Measurements from ENCODE around the gene ARFIP1.

DNA sequence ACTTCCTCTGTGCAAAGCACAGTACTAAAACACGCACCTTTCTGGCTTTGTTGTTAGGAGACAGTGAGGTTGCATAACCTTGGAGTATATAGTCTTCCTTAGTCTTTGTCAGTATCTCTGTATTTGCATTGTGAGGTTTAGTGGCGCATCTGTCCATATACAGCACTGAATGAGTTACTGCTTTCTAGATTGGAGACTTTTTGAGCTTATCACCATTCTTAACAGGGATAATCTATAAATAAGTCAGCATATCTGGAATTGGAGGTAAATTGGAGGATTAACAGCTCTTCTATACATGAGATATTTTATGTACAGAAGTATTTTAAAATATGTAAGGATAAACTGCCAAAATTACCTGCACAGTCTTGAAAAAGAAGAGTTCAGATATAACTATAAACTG lies 160.7 kb downstream of the ARFIP1 start:
- TF ChIP-seq, protein P1, sequence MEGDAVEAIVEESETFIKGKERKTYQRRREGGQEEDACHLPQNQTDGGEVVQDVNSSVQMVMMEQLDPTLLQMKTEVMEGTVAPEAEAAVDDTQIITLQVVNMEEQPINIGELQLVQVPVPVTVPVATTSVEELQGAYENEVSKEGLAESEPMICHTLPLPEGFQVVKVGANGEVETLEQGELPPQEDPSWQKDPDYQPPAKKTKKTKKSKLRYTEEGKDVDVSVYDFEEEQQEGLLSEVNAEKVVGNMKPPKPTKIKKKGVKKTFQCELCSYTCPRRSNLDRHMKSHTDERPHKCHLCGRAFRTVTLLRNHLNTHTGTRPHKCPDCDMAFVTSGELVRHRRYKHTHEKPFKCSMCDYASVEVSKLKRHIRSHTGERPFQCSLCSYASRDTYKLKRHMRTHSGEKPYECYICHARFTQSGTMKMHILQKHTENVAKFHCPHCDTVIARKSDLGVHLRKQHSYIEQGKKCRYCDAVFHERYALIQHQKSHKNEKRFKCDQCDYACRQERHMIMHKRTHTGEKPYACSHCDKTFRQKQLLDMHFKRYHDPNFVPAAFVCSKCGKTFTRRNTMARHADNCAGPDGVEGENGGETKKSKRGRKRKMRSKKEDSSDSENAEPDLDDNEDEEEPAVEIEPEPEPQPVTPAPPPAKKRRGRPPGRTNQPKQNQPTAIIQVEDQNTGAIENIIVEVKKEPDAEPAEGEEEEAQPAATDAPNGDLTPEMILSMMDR (tag by site-specific recombination; IDR thresholded peaks at IDR 0.05), result no peak
- no peak for TF ChIP-seq ZNF121 (tag by site-specific recombination; IDR thresholded peaks at IDR 0.05)
- TF ChIP-seq, protein P2, sequence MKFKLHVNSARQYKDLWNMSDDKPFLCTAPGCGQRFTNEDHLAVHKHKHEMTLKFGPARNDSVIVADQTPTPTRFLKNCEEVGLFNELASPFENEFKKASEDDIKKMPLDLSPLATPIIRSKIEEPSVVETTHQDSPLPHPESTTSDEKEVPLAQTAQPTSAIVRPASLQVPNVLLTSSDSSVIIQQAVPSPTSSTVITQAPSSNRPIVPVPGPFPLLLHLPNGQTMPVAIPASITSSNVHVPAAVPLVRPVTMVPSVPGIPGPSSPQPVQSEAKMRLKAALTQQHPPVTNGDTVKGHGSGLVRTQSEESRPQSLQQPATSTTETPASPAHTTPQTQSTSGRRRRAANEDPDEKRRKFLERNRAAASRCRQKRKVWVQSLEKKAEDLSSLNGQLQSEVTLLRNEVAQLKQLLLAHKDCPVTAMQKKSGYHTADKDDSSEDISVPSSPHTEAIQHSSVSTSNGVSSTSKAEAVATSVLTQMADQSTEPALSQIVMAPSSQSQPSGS (tag by site-specific recombination; IDR thresholded peaks at IDR 0.05; ENCODE audit: low read depth), result no peak
- no peak for TF ChIP-seq ZNF701 (tag by site-specific recombination; IDR thresholded peaks at IDR 0.05)
- TF ChIP-seq SP2 (tag by site-specific recombination; IDR thresholded peaks at IDR 0.05), result no peak
- no peak for TF ChIP-seq ZNF624 (tag by site-specific recombination; IDR thresholded peaks at IDR 0.05)
- TF ChIP-seq, protein P3, sequence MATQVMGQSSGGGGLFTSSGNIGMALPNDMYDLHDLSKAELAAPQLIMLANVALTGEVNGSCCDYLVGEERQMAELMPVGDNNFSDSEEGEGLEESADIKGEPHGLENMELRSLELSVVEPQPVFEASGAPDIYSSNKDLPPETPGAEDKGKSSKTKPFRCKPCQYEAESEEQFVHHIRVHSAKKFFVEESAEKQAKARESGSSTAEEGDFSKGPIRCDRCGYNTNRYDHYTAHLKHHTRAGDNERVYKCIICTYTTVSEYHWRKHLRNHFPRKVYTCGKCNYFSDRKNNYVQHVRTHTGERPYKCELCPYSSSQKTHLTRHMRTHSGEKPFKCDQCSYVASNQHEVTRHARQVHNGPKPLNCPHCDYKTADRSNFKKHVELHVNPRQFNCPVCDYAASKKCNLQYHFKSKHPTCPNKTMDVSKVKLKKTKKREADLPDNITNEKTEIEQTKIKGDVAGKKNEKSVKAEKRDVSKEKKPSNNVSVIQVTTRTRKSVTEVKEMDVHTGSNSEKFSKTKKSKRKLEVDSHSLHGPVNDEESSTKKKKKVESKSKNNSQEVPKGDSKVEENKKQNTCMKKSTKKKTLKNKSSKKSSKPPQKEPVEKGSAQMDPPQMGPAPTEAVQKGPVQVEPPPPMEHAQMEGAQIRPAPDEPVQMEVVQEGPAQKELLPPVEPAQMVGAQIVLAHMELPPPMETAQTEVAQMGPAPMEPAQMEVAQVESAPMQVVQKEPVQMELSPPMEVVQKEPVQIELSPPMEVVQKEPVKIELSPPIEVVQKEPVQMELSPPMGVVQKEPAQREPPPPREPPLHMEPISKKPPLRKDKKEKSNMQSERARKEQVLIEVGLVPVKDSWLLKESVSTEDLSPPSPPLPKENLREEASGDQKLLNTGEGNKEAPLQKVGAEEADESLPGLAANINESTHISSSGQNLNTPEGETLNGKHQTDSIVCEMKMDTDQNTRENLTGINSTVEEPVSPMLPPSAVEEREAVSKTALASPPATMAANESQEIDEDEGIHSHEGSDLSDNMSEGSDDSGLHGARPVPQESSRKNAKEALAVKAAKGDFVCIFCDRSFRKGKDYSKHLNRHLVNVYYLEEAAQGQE (tag by site-specific recombination; IDR thresholded peaks at IDR 0.05), result no peak
- TF ChIP-seq ZNF629 (tag by site-specific recombination; IDR thresholded peaks at IDR 0.05), result no peak
- no peak for TF ChIP-seq YY1 (tag by site-specific recombination; IDR thresholded peaks at IDR 0.05)
- no peak for TF ChIP-seq ZNF747 (tag by site-specific recombination; IDR thresholded peaks at IDR 0.05)
- no peak for TF ChIP-seq HOXD13 (CRISPR knock-in tag; IDR thresholded peaks at IDR 0.05; ENCODE audit: borderline replicate concordance)
- TF ChIP-seq KLF1 (tag by site-specific recombination; IDR thresholded peaks at IDR 0.05), result no peak
- TF ChIP-seq, protein P4, sequence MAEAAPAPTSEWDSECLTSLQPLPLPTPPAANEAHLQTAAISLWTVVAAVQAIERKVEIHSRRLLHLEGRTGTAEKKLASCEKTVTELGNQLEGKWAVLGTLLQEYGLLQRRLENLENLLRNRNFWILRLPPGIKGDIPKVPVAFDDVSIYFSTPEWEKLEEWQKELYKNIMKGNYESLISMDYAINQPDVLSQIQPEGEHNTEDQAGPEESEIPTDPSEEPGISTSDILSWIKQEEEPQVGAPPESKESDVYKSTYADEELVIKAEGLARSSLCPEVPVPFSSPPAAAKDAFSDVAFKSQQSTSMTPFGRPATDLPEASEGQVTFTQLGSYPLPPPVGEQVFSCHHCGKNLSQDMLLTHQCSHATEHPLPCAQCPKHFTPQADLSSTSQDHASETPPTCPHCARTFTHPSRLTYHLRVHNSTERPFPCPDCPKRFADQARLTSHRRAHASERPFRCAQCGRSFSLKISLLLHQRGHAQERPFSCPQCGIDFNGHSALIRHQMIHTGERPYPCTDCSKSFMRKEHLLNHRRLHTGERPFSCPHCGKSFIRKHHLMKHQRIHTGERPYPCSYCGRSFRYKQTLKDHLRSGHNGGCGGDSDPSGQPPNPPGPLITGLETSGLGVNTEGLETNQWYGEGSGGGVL (tag by site-specific recombination; IDR thresholded peaks at IDR 0.05), result no peak
